HG03108 (cell line): ENCODE results near the gene ATF5.

Source experiments
- ATAC-seq: cut with Tn5 transposase; IDR thresholded peaks from one replicate; pipeline ENCODE4 v1.9.1; 2021; ENCODE audit warnings: moderate library complexity; ENCODE audit not compliant: unreplicated experiment

ATF5 gene

GRCh38 chr19:49894011-49894664, 34.9 kb upstream of the ATF5 start:
- no peak for ATAC-seq

GRCh38 chr19:49894879-49895565, 34.0 kb upstream of the ATF5 start:
- no peak for ATAC-seq

- ATAC-seq = no peak
These were observed 33.3 kb upstream of the ATF5 start for GRCh38 chr19:49895566-49896297.

- ATAC-seq = peak; percentile 50
These were observed 32.0 kb upstream of the ATF5 start, which contains the start of gene IL4I1 for GRCh38 chr19:49896863-49897621. IL4I1 (minus strand) TSS chr19:49896887; CDS start chr19:49896160, 727 bp downstream.

DNA sequence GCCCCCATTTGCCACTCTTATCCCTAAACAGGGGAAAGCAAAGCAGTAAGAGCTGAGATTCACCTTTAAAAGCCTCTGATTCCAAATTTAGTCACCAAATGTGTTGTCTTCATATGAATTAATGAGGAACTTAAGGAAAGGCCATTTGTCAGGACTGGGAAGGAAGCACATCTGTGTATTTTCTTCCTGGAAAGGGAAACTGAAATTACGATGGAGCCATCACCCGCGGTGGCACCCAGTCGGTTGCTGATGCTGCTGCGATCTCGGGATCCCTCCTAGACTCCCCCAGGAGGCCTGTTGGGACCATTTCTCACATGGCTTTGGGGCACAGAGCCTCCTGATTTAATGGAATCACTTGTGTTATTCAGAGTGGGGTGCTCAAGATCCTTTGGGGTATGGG, 24.9 kb upstream of the ATF5 start:
- no peak for ATAC-seq

DNA sequence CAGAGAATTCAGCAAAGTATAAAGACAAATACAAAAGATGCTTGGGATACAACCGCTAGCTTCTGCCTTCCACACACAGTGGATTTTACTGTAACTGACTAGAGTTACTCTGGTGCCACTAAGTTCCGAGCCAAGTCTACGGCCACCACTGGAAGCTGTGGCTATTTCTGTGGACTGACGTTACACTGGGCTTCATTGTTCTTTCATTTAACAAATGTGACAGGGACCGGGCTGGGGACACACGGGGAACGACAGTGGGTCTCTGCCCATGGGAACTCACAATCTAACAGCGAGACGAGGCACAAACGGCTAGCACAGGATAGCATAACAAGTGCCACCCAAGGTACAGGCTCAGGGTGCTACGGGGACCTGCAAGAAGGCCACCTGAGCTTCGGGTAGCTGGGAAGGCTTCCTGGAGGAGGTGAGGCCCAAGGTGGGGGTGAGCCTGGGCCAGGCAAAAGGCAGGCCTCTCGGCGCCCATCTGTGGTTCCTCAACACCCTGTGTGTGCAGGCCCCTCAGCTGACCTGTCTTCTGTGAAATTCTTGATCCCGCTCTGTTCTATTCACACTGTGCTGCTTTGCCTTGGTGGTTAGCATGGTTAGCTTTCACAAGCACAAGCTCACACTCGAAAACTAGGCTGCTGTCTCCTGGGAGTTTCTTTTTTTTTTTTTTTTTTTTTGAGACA, 22.0 kb upstream of the ATF5 start:
- ATAC-seq = no peak

- no peak for ATAC-seq
These were observed 21.1 kb upstream of the ATF5 start for GRCh38 chr19:49907745-49908446.

- no peak for ATAC-seq
These were observed 20.3 kb upstream of the ATF5 start for GRCh38 chr19:49908480-49909420.

DNA sequence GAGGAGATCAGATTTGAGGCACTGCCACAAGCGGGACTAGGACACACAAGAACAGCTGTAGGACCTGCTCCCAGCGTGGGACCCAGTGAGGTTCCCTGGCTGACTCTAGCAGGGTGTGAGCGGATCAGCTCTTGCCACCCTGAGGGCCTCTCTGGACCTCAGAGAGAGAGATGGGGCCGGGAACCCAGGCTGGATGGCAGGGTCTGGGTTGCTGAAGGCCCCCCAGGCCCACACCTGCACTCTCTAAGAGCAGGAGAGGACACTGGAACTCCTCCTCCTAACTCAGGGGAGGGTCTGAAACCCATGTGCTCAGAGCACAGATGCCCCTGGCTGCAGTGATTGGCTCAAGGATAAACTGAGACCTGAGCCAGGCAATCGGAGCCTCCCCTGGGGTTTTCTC, 18.8 kb upstream of the ATF5 start:
- no peak for ATAC-seq

- peak; percentile 32 for ATAC-seq
These were observed 17.4 kb upstream of the ATF5 start for GRCh38 chr19:49911381-49912145.

GRCh38 chr19:49912965-49913685, 15.9 kb upstream of the ATF5 start:
- ATAC-seq = no peak

DNA sequence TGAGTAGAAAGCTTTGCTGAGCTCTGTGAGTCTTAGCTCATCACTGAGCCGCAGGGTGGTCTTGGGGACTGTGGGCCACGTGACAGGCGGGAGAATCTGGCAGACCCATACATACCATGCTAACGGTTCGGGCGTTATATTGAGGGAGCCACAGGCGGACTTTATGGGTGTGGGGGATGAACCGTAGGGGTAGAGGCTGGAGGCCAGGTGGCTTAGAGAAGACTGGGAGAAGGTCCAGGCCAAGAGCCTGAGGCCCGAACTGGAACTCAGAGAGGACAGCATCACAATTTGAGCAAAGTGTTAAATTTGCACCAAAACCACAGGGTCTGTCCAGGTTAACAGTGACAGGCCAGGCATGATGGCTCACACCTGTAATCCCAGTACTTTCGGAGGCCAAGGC, 15.3 kb upstream of the ATF5 start:
- no peak for ATAC-seq

DNA sequence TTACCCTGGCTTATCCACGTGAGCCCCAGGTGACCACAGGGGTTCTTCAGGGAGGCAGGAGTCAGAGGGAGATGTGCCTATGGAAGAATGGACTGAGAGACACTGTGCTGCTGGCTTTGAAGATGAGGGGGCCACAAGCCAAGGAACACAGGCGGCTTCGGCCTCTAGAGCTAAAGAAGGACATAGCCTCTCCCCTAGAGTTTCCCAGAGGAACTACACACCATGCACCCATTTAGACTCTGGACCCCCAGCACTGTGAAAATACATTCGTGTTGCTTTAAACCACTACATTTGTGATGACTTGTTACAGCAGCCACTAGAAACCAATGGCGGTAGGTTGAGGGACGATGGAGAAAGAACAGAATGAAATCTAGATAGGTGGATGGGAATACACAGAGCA, 13.7 kb upstream of the ATF5 start:
- no peak for ATAC-seq

DNA sequence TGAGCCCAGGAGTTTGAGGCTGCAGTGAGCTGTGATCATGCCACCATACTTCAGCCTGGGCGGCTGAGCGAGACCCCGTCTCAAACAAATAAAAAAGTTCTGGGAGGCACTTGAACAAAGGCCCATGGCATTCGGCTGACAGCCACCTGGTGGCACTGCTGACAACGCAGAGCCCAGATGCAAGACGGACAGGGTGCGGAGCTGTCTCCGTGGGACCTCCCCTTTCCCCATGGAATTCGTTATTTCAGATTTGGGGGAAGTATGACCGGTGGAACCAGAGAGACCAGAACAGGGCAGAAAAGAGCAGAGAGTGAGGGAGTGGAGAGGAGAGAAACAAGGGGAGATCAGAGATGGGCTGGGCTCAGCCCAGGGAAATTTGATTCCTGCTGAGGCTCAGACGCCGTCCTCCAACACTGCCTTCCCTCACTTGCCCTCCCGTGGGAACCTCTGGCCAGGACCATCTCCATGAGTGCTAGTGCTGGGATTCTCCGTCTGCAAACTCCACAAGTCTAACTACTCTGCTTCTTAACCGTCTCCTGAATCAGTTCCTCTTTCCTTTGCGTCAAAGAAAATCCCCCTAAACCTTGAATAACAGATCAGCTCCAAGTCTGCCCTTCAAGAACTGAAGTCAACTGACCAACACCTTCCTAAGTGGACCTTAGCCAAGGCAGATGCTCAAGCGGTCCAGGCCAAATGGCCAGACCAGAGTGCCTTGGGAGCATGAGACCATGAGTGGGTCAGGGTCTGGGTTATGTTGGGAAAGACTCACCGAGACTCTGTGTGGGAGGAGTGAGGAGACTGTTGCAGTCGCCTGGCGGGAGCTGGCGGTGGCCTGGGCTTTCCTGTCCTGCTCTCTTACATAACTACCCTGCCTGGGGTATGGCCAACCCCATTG, 11.9 kb upstream of the ATF5 start:
- ATAC-seq = no peak

DNA sequence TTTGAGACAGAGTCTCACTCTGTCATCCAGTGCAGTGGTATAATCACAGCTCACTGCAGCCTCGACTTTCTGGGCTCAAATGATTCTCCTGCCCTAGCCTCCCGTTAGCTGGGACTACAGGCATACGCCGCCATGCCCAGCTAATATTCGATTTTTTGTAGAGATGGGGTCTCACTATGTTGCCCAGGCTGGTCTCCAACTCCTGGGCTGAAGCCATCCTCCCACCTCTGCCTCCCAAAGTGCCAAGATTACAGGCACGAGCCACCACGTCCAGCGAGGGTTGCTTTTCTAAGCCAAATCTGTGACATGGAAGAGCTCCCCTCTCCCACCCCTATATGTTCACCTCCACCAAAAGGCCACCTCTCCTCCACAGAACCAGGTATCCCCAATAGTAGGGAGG, 10.9 kb upstream of the ATF5 start:
- ATAC-seq = no peak

DNA sequence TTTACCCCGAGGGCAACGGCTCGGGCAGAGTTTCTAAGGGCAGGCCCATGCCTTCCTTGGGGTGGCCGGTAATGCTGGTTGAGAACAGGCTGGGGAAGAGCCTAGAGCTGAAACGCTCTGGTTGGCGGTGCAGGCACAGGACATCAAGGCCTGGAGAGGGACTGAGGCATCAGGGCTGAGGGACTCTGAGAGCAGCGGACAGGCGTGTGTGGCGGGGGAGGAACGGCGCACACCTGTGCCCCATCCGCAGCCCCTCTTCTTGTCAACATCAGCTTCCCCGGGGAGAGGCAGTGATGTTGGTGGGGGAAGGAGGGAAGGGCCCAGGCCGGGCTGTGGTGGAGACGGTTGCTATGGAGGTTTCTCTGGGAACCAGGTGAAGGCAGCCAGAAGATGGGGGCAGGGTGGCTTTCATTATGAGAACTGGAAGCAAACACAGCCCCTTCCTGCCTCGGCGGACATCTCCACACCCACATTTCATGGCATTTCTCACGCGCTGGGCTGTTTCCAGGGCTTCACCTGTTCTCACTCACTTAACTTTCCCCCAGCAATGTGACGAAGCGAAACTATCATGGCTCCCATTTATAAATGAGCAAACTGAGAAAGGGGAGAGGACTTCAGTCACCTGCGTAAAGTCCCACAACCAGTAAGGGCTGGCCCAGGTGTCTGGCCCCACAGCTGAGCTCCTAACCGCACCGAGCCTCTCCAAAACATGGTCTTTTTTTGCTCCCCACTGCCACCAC, 8.2 kb upstream of the ATF5 start:
- no peak for ATAC-seq
